Midbrain (tissue), 1 donor: Measurements from ENCODE around the gene LMNB1.
"Not testable (repeated sequence)": the region's sequence is repeated elsewhere in the genome, so short reads cannot be mapped to it uniquely, and the experiment has no call there.

Experiments used
- DNase-seq: peaks from one replicate; lab custom pipeline; 2025; lab: John Stamatoyannopoulos, UW

LMNB1 gene, protein sequence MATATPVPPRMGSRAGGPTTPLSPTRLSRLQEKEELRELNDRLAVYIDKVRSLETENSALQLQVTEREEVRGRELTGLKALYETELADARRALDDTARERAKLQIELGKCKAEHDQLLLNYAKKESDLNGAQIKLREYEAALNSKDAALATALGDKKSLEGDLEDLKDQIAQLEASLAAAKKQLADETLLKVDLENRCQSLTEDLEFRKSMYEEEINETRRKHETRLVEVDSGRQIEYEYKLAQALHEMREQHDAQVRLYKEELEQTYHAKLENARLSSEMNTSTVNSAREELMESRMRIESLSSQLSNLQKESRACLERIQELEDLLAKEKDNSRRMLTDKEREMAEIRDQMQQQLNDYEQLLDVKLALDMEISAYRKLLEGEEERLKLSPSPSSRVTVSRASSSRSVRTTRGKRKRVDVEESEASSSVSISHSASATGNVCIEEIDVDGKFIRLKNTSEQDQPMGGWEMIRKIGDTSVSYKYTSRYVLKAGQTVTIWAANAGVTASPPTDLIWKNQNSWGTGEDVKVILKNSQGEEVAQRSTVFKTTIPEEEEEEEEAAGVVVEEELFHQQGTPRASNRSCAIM

DNA sequence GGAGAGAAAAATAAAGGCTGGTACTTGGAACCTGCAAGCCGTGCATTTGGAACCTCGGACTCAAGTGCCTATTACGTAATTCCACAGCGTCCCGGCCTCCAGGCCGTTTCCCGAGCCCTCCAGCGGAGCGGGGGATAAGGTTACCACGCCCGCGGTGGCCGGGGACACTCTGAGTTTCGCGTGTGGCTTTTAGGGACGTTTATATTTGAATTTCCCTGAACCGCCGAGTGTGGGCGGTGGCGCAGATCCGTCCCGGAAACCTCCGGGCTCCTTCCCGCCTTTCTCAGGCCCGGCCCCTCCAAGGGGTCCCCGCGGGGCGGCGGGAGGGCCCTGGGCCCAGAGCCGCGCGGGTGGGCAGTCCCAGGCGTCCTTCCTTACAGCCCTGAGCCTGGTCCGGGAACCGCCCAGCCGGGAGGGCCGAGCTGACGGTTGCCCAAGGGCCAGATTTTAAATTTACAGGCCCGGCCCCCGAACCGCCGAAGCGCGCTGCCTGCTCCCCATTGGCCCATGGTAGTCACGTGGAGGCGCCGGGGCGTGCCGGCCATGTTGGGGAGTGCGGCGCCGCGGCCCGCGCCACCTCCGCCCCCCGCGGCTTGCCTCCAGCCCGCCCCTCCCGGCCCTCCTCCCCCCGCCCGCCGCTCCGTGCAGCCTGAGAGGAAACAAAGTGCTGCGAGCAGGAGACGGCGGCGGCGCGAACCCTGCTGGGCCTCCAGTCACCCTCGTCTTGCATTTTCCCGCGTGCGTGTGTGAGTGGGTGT lies at the start of gene LMNB1:
LMNB1 (plus strand) TSS at position 638 of the 758 bp plus-strand sequence. CDS start 373 bp downstream, outside the sequence.
- DNase-seq = peak; percentile 91

DNA sequence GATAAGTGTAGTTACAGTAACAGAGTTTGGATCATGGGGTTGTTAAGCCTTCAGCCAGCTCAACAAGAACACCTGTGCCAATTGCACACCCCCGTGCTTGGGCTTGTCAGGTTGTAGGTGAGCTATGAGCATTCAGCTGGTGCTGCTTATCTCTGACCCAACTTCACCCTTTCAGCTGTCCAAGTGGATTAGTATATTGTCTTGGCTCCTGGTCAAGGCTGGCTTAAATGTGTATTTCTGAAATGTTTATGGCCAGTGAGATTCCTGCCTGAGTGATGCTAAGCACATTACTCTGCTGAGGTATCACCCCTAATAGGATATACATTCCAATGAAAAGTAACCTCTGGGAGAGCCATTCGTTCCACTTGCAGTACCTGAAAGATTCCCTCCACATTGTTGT lies 44.2 kb upstream of the LMNB1 start:
- DNase-seq = no peak

DNA sequence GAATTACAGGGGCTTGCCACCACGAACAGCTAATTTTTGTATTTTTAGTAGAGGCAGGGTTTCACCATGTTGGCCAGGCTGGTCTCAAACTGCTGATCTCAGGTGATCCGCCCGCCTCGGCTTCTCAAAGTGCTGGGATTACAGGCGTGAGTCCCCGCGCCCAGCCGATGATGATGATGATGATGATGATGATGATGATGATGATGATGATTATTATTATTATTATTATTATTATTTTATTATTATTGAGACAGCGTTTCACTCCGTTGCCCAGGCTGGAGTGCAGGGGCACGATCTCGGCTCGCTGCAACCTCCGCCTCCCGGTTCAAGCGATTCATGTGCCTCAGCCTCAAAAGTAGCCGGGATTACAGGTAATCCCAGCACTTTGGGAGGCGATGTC lies 42.4 kb upstream of the LMNB1 start:
- not testable (repeated sequence) for DNase-seq

DNA sequence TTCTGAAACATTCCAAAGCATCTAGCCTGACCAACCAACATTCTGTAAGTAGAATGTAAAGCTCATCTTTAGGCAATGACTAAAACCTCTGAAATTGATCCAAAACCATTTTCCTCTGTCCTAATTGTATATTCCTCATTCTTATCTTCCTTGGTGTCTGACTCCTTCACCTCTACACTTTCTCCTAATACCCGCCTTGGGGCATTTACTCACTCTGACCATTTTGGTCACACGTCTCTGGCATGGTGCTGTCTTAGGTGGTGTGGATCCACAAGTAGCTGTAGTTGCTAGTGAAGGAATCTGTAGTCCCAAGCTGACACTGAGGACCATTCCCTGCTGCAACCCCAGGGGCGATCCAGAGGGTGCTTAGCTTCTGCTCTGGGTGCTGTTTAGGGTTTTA lies 40.8 kb upstream of the LMNB1 start:
- DNase-seq = no peak

DNA sequence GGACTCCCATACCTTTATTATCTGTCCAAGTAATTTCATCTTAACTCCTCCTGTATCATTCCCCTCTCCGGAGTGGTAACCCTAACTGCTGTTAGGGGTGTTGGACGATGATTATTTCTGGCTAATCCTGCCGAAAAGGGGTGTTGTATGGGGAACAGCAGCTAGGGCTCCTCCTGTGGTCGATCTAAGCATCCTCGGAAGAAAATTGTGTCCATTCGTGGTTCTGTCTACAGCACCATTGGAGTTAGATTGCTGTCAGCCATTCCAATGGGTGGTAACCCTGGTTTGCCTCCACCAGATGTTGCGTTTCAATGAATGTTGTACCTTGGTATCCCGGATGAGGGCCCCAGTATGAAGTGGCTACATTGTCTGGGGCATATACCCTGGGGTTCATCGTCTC lies 35.6 kb upstream of the LMNB1 start:
- DNase-seq = no peak

DNA sequence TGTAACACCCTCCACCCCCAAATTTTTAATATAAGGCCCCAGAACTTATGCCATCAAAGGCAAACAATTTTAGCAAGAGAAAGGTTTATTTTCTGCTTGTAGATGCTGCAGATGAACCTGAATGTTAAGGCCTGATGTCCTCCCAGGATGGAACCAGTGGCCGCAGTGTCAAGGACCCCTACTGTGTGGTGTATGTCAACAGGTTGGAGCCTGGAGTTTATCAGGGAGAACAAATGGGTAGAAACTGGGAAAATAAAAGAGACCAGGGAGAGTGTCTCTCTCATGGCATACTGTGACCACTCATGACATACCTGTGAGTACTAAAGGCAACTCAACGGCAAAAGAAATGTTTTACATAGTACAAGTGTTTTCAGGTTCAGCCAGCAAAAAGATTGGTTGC lies 34.5 kb upstream of the LMNB1 start:
- no peak for DNase-seq

DNA sequence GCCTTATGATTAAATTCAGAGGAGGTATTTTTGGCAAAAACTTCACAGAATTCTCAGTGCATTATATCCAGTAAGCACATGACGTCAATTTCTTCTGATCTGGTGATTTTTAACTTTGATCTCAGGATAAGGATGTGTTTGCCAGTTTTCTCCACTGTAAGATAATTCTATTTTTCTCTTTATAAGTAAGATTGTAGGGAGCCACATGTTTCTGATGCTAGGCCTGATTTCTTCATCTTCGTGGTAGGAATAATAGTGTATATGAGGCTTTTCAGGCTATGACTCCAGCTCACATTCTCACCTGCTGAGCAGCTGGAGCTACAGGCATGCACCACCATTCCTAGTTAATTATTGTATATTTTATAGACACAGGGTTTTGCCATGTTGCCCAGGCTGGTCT lies 32.1 kb upstream of the LMNB1 start:
- DNase-seq = no peak

DNA sequence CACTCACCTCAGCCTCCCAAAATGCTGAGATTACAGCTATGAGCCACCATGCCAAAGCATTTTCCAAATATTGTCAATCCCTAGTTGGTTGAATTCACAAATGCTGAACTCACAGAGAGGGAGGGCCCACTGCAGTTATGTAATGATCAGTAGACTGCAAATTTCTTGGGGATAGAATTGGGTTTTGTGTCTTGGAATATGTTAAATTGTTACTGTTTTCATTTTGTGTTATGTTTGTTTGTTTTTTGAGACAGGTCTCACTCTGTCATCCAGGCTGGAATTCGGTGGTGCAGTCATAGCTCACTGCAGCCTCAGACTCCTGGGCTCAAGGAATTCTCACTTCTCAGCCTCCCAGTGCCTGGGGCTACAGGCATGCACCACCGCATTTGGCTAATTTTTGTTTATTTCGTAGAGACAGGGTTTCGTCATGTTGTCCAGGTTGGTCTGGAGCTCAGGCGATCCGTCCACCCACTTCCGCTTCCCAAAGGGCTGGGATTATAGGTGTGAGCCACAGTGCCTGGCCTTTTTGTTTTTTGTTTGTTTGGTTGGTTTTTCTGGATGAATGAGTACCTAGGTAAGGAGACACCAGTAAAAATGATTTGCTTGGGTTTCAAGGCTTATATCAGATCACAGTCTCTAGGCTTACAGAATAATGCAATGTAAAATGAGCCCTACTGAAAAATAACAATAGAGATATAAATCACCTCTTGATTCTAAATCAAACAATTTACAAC lies 31.5 kb upstream of the LMNB1 start:
- no peak for DNase-seq

DNA sequence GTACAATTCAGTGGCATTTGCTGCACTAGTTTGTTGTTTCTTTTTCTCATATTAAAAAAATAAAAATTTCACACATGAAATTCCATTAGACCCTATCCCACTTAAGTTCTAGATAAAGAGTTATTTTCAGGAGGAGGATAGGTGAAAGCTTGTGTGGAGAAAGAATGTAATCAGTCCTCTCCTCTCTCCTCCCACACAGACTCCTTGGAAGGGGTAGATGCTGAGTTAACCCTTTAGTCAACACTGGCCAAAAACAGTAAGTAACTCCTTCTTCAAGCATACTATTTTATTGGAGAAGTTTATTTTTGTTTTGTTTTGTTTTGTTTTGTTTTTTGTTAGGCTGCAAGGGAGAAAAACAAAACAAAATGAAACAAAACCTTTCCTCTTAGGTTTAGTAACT lies 30.6 kb upstream of the LMNB1 start:
- no peak for DNase-seq

DNA sequence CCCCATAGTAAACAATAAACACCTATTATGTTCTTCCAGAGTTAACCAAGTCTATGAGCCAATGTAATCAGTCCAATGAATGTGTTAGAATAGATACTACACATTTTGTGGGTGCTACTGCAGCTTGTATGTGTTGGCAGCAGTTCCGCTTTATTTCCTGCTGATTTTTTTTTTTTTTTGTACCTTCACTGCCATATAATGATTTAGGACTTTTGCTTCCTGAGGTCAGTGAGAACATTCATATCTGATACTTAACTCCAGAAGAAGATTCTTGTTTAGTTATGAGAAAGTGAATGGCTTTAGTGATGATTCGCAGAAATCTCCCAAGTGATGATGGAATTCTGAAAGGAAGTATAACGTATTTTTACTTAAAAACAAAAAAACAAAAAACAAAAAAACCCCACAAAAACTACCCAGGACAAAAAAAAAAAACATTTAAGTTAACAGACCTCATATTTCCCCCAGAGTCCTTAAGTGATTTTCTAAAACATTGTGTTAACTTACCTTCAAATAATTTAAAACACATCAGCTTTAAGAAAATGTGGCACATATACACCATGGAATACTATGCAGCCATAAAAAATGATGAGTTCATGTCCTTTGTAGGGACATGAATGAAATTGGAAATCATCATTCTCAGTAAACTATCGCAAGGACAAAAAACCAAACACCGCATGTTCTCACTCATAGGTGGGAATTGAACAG lies 24.7 kb upstream of the LMNB1 start:
- no peak for DNase-seq

DNA sequence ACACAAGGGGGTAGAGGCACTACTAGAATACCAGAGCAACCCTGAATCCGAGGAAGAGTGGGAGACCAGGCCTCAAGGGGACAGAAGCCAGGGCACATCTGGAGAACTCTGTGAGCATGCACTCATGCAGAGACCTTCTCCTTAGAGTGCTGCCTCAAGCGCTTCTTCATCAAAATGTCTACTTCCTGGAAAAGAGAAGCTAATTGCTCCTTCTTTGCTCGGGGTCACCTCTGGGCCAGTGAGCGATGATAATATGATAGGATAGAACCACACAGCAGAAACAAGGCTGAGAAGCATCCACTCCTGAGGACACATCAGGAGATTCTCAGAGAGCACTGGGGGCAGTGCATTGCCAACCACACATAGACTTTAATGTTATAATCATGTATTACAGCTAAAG lies 23.7 kb upstream of the LMNB1 start:
- no peak for DNase-seq

DNA sequence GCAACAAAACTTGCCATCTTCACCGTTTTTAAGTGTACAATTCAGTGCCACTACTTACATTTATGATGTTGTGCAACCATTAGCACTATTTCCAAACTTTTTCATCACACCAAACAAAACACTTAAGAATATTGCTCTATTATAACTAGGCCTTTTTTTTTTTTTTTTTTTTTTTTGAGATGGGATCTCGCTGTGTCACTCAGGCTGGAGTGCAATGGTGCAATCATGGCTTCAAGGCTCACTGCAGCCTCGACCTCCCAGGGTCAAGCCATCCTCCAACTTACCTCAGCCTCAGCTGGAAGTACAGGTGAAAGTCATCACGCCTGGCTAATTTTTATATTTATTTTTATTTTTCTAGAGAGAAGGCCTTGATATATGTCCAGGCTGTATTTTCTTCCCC lies 22.3 kb upstream of the LMNB1 start:
- no peak for DNase-seq

DNA sequence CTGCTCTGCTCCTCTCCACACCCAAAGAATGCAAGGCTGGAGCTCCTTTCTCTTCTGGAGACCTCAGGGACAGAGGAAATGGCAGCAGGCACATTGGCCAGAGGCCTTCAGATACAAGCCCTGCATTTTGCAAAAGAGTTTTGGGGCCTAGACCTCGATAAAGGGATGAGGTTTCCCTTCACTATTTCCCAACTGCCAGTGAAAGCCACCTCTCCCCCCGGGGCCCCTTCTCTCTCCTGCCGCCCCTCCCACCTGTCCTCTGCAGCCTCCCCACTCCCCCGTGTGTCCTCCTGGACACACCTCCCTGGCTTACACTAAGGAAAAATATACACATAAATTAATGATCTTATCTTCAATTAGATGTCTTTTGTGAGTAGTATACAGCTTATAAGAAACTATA lies 21.3 kb upstream of the LMNB1 start:
- DNase-seq = no peak

DNA sequence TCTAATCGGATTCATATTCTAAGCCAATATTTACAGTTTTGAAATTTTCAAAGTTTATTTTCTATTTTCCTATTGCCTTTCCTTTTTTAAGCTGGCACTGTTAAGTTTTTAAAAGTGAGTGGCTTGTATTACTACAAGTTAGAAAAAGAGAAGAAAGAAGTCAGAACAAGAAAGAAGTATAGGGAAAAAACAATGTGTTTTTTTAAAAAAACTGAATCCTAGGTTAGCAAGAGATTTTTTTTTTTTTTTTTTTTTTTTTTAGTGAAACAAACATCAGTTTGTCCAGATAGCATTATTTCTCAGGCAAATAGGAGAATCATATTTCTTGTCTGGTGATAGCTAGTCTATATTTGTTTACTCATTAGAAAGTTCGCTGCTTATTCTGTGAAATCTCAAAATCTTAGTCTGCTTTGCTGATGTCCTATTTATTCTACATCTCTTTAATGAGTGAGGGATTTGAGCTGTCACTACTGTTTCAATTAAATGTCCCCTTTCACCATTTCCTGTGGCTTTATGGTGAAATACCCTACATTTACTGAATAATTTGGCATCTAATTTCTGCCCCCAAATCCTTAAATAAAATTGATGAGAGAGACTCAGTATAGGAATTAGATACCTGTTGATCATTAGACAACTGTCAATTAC lies 19.1 kb upstream of the LMNB1 start:
- DNase-seq = no peak

DNA sequence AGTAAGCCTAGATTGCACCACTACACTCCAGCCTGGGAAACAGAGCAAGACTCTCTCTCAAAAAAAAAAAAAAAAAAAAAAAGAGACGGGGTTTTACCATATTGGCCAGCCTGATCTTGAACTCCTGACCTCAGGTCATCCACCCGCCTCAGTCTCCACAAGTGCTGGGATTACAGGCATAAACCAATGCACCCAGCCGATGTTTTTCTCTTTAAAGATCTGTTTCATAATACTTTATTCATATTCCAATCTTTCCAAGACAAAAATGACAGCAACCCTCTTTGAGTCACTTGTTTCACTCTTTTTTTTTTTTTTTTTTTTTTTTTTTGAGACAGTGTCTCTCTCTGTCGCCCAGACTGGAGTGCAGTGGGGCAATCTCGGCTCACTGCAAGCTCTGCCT lies 13.6 kb upstream of the LMNB1 start:
- no peak for DNase-seq

DNA sequence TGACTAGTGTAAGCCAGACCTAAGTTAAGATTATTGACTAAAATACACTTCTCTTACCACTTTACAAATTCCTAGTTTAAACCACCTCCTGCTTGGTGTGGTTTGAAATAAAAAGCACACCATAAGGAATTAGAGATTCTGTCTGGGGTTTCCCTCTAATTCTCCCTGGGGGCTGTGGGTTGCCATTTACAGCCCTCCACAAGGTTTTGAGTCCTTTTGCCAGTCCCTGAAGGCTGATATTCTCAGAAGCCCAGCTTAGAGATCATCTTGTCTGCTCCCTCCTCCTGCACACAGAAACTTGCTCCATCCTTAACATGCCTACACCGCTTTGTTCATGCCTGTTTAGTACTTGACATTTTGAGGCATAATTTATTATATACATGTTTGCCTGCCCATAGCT lies 7.2 kb upstream of the LMNB1 start:
- DNase-seq = no peak

DNA sequence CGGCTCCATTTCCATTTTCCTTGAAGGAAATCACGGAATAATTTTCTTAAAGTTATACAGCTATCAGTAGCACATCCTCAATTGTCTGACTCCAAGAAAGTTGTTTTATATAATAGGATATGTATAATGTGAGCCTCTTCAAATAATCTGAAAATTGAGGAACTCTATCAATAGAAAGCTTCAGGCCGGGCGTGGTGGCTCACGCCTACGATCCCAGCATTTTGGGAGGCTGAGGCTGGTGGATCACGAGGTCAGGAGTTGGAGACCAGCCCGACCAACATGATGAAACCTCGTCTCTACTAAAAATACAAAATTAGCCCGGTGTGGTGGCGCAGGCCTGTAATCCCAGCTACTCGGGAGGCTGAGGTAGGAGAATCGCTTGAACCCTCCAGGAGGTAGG lies 3.4 kb upstream of the LMNB1 start:
- not testable (repeated sequence) for DNase-seq

DNA sequence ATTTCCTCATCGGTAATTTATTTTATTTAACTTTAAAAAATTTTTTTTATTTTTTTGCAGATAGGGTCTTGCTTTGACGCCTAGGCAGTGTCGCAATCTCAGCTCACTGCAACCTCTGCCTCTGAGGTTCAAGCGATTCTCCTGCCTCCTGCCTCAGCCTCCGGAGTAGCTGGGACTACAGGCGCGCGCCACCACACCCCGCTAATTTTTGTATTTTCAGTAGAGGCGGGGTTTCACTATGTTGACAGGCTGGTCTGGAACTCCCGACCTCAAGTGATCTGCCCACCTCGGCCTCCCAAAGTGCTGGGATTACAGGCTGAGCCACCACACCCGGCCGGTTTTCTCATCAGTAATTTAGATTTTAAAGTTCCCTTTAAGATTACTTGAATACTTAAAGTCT lies 2.3 kb upstream of the LMNB1 start:
- DNase-seq = not testable (repeated sequence)

DNA sequence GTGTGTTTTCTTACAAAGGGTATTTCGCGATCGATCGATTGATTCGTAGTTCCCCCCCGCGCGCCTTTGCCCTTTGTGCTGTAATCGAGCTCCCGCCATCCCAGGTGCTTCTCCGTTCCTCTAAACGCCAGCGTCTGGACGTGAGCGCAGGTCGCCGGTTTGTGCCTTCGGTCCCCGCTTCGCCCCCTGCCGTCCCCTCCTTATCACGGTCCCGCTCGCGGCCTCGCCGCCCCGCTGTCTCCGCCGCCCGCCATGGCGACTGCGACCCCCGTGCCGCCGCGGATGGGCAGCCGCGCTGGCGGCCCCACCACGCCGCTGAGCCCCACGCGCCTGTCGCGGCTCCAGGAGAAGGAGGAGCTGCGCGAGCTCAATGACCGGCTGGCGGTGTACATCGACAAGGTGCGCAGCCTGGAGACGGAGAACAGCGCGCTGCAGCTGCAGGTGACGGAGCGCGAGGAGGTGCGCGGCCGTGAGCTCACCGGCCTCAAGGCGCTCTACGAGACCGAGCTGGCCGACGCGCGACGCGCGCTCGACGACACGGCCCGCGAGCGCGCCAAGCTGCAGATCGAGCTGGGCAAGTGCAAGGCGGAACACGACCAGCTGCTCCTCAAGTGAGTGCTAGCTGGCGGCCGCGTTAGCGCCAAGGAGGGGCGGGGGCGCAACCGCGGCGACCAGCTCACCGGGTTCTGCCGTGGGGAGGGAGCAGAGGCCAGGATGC lies 480 bp downstream of the LMNB1 start:
- DNase-seq = peak; percentile 32

DNA sequence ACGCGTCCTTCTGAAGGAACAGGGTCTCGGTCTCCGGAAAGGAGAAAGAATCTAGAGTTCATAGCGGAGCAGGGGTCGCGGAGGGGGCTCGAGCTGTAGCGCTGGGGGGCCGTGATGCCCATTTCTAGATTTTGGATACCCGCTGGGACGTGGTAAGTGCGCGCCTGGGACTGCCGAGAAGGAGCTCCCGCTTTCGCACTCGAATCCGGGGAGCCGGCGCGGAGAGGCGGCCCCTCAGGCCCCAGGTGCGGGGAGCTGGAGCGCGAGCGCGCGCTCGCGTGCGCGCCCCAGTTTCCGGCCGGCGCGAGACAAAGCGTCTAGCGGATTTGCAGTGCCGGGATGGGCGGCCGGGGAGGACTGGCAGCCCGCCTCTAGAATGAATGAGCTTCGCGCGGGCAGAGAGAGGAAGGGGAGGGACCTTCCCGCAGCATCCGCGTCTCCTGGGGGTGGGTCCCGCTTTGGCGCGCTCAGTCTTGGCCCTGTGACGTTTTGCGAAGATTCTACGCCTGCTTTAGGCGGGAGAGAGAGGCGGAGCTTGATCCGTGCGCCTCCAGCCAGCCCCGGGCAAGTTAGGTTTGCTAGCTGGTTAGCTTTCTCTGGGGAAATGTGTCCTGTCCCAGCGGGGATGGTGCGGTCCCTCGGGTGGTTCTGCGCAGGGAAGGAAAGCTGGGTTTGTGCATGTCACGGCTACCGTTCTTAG lies 1.2 kb downstream of the LMNB1 start:
- DNase-seq = peak; percentile 84
